Measurements from ENCODE around the gene WDR48.

WDR48 gene

DNA sequence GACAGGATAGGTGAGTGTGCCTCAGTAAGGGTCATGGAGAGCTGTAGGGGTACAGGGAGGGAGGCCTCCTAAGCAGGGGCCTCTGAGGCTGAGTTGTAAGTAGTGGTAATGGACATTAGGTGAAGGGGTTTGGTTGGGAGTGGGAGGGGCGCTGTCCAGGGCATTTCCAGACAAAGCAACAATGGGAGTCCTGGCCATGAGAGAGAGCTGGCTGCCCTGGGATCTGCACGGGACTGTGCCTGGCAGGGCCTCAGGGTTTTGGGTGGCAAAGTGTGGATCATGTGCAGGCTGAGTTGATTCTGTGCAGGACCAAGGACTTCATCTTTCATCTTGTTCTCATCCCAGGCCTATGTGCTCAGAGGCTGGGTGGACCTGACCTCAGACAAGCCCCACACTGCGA lies 60.3 kb downstream of the WDR48 start:
- H3K27me3 ChIP-seq (ENCODE audit: low read depth, low read length), result no peaks in the 10 kb centered on the region
- no peak overlapping the region for H3K27ac ChIP-seq (ENCODE audit: low read length)
- no peaks in the 10 kb centered on the region for H3K9me3 ChIP-seq (ENCODE audit: control insufficient read depth in 1 of 2, low read length in 2 of 2)
- H3K4me1 ChIP-seq (ENCODE audit: control insufficient read depth in 1 of 2, insufficient read depth in 2 of 2, low read length in 2 of 2), result peaks cover 5 to 12% of the 10 kb centered on the region in 2 donors
- H3K36me3 ChIP-seq (ENCODE audit: control insufficient read depth in 1 of 2, insufficient read depth in 2 of 2, low read length in 2 of 2), result peaks cover 0 to 8% of the 10 kb centered on the region in 2 donors
- no peak overlapping the region for H3K4me3 ChIP-seq (ENCODE audit: low read depth in 1 of 2, low read length in 2 of 2)

DNA sequence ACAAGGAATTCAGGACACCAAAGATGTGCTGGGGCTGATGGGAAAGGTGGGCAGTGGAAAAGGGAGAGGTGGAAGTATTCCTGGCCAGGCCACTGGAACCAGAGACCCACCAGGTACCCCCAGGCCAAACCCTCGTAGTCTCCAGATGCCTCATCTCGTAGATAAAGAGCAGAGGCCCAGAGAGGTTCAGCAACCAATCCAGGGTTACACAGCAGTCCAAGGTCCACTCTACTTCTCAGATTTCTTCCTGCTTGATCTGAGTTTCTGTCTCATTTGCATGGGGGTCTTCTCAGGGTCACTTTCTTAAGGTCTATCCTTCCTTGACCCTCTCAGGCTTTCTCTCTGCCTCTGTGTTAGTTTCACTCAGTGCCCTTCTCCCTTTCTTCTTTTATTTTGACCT lies 60.7 kb downstream of the WDR48 start:
- H3K4me1 ChIP-seq (ENCODE audit: control insufficient read depth in 1 of 2, insufficient read depth in 2 of 2, low read length in 2 of 2), result peaks cover 5 to 12% of the 10 kb centered on the region in 2 donors
- H3K9me3 ChIP-seq (ENCODE audit: control insufficient read depth in 1 of 2, low read length in 2 of 2), result no peaks in the 10 kb centered on the region
- H3K4me3 ChIP-seq (ENCODE audit: low read depth in 1 of 2, low read length in 2 of 2), result no peak overlapping the region
- no peaks in the 10 kb centered on the region for H3K27me3 ChIP-seq (ENCODE audit: low read depth, low read length)
- H3K27ac ChIP-seq (ENCODE audit: low read length), result no peak overlapping the region
- peaks cover 0 to 8% of the 10 kb centered on the region in 2 donors for H3K36me3 ChIP-seq (ENCODE audit: control insufficient read depth in 1 of 2, insufficient read depth in 2 of 2, low read length in 2 of 2)

DNA sequence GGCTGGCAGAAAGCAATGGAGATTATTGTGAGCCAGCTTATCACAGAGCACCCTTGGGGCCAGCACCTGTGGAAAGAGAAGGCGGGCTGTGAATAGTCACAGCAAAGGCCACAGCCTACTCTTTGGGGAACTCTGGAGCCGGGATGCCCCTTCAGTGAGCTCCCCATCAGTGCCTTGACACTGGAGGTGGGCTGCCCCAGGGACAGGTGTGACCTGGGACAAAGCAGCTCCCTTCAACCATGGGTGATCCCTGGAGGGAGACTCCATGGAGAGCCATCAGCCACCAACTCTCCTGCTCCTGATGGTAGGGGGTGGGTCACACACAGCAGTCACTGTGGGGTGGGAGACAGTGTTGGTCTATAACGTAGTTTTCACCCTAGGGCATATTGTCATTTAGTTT lies 61.5 kb downstream of the WDR48 start:
- Histone ChIP-seq H3K27ac (ENCODE audit: low read length) (no peak overlapping the region), H3K9me3 (ENCODE audit: control insufficient read depth in 1 of 2, low read length in 2 of 2) (no peaks in the 10 kb centered on the region), H3K4me1 (ENCODE audit: control insufficient read depth in 1 of 2, insufficient read depth in 2 of 2, low read length in 2 of 2) (peaks cover under 1 to 7% of the 10 kb centered on the region in 2 donors), H3K27me3 (ENCODE audit: low read depth, low read length) (no peaks in the 10 kb centered on the region), H3K4me3 (ENCODE audit: low read depth in 1 of 2, low read length in 2 of 2) (no peak overlapping the region), H3K36me3 (ENCODE audit: control insufficient read depth in 1 of 2, insufficient read depth in 2 of 2, low read length in 2 of 2) (peaks cover 5 to 11% of the 10 kb centered on the region in 2 donors)

DNA sequence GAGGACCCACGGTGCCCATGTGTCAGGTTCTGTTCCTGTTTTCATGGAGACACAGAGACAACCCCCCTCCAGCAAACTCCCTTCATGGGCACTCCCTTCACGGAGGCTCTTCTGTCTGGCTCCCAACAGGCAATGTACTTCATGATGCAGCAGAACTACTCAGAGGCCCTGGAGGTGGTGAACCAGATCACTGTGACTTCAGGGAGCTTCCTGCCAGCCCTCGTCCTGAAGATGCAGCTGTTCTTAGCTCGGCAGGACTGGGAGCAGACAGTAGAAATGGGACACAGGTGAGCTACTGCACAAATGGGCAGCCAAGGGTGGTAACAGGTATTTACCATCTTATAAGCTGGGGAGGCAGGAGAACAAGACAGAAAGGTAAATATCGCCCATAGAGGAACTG lies 62.6 kb downstream of the WDR48 start:
- H3K4me3 ChIP-seq (ENCODE audit: low read depth in 1 of 2, low read length in 2 of 2), result no peak overlapping the region
- no peak overlapping the region for H3K27ac ChIP-seq (ENCODE audit: low read length)
- H3K4me1 ChIP-seq (ENCODE audit: control insufficient read depth in 1 of 2, insufficient read depth in 2 of 2, low read length in 2 of 2), result no peaks in the 10 kb centered on the region
- H3K27me3 ChIP-seq (ENCODE audit: low read depth, low read length), result no peaks in the 10 kb centered on the region
- peaks cover 5 to 11% of the 10 kb centered on the region in 2 donors for H3K36me3 ChIP-seq (ENCODE audit: control insufficient read depth in 1 of 2, insufficient read depth in 2 of 2, low read length in 2 of 2)
- no peaks in the 10 kb centered on the region for H3K9me3 ChIP-seq (ENCODE audit: control insufficient read depth in 1 of 2, low read length in 2 of 2)

DNA sequence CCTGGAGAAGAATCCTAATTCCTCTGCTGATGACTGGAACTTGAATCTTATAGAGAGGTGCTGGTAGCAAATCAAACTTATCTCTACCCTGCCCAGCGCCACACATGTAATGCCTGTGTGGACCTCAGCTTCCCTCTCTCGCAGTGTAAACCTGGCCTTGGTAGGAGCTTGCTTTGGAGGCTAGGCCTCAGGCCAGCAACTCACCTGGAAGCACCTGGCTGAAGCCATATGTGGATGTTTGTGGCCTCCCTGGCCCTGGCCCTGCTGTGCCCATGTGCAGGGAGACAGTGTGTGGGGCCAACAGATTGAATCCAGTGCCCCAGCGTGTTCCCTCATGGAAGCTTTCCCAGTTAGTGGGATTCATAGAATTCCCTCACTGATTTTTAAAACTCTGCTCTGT lies 64.1 kb downstream of the WDR48 start:
- Histone ChIP-seq H3K4me1 (ENCODE audit: control insufficient read depth in 1 of 2, insufficient read depth in 2 of 2, low read length in 2 of 2) (no peaks in the 10 kb centered on the region), H3K36me3 (ENCODE audit: control insufficient read depth in 1 of 2, insufficient read depth in 2 of 2, low read length in 2 of 2) (peaks cover 5 to 17% of the 10 kb centered on the region in 2 donors), H3K4me3 (ENCODE audit: low read depth in 1 of 2, low read length in 2 of 2) (no peak overlapping the region), H3K27me3 (ENCODE audit: low read depth, low read length) (no peaks in the 10 kb centered on the region), H3K9me3 (ENCODE audit: control insufficient read depth in 1 of 2, low read length in 2 of 2) (no peaks in the 10 kb centered on the region), H3K27ac (ENCODE audit: low read length) (no peak overlapping the region)

DNA sequence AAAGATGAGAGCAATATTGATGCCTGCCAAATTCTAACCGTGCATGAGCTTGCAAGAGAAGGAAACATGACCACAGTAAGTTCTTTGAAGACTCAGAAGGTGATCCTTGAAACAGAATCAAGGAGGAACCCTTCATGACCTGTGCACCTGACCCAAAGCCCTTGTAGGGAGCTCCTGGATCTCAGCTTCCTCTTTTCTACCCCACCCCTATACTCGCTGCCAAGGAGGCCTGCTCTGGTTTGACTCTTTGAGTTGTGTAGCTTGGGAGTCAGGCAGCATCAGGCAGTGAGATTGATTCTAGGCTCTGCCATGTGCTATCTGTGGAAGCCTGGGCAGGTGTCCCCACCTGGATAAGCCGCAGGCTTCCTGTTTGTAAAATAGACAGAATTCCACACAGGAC lies 66.3 kb downstream of the WDR48 start:
- Histone ChIP-seq H3K4me1 (ENCODE audit: control insufficient read depth in 1 of 2, insufficient read depth in 2 of 2, low read length in 2 of 2) (no peaks in the 10 kb centered on the region), H3K36me3 (ENCODE audit: control insufficient read depth in 1 of 2, insufficient read depth in 2 of 2, low read length in 2 of 2) (peaks cover 5 to 8% of the 10 kb centered on the region in 2 donors)

DNA sequence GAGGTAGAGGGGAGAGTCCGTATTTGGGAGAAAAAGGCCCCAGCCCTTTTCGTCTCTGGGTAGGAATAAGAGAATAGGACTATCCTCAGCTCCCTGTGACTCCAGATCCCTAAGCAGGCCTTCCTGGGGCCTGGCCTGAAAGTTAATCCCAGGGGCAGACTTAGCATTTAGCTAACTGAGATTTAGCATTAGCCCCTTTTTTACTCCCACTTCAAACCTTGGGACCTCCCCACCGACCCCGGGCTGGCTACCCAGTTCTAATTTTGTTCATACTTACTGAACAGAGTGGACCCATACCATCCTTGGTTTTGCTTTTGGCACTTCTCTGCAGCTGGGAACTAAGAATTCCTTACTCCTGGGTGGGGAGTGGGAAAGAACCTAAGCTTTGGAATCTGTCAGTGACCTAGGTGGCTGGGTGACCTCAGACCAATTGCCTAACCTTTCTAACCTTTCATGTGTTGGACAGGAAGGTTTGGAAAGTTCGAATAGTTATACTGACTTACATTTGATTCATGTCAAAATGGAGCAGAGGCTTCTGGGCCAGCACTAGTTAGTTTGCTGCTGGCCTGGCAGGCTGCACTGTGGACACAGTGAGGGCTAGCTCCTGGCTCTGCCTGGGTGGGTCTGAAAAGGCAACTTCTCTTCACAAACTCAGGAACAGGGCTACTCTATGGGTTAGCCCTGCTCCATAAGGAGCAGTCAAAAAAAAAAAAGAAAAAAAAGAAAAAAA lies 67.3 kb downstream of the WDR48 start:
- Histone ChIP-seq H3K27me3 (ENCODE audit: low read depth, low read length) (no peaks in the 10 kb centered on the region), H3K4me1 (ENCODE audit: control insufficient read depth in 1 of 2, insufficient read depth in 2 of 2, low read length in 2 of 2) (no peaks in the 10 kb centered on the region), H3K36me3 (ENCODE audit: control insufficient read depth in 1 of 2, insufficient read depth in 2 of 2, low read length in 2 of 2) (peaks cover 5 to 8% of the 10 kb centered on the region in 2 donors), H3K4me3 (ENCODE audit: low read depth in 1 of 2, low read length in 2 of 2) (no peak overlapping the region), H3K27ac (ENCODE audit: low read length) (no peak overlapping the region), H3K9me3 (ENCODE audit: control insufficient read depth in 1 of 2, low read length in 2 of 2) (no peaks in the 10 kb centered on the region)

More for the DNA sequence above, 66.3 kb downstream of the WDR48 start:
- Histone ChIP-seq H3K27ac (ENCODE audit: low read length) (no peak overlapping the region), H3K27me3 (ENCODE audit: low read depth, low read length) (no peaks in the 10 kb centered on the region), H3K4me3 (ENCODE audit: low read depth in 1 of 2, low read length in 2 of 2) (no peak overlapping the region), H3K9me3 (ENCODE audit: control insufficient read depth in 1 of 2, low read length in 2 of 2) (no peaks in the 10 kb centered on the region)

DNA sequence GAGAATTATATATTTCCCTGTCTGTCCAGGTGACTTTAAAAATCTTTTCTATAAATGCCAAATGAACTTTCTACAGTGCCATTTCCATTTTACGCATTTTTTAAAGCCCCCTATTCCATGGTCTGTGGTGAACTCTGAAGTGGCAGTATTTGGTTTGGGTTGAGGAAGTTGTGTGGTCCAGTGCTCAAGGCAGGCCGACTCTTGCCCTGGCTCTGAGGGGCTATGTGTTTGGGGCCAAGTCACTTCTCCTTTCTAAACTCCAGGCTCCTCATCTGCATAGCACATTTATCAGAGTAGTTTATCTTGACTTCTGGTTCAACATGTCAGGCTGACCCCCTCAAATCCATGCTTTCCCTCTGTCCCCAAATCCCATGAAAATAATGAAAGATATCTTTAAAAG lies 69.8 kb downstream of the WDR48 start:
- no peak overlapping the region for H3K4me3 ChIP-seq (ENCODE audit: low read depth in 1 of 2, low read length in 2 of 2)
- peaks cover 0 to 4% of the 10 kb centered on the region in 2 donors for H3K4me1 ChIP-seq (ENCODE audit: control insufficient read depth in 1 of 2, insufficient read depth in 2 of 2, low read length in 2 of 2)
- H3K36me3 ChIP-seq (ENCODE audit: control insufficient read depth in 1 of 2, insufficient read depth in 2 of 2, low read length in 2 of 2), result peaks cover 5 to 8% of the 10 kb centered on the region in 2 donors
- H3K9me3 ChIP-seq (ENCODE audit: control insufficient read depth in 1 of 2, low read length in 2 of 2), result no peaks in the 10 kb centered on the region
- H3K27ac ChIP-seq (ENCODE audit: low read length), result no peak overlapping the region
- H3K27me3 ChIP-seq (ENCODE audit: low read depth, low read length), result no peaks in the 10 kb centered on the region

DNA sequence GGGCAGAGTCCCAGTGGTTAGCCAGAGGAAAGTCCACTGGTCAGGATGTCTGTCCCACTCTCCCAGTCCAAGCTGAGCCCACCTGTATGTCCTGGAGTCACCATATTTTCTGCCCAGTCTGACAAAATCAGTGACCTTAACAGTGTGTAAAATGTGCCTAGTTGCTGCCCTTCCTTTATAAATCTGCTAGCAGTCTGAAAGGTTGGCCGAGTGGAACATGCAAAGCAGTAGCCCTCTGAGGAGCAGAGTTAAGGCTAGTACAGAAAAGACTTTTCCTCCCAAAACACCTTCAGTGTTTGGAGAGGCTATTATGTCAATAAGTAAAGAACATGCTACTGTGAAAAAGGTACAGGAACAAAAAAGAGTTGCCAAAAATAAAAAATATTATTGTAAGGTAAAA lies 71.0 kb downstream of the WDR48 start:
- peaks cover 0 to 4% of the 10 kb centered on the region in 2 donors for H3K4me1 ChIP-seq (ENCODE audit: control insufficient read depth in 1 of 2, insufficient read depth in 2 of 2, low read length in 2 of 2)
- H3K36me3 ChIP-seq (ENCODE audit: control insufficient read depth in 1 of 2, insufficient read depth in 2 of 2, low read length in 2 of 2), result peaks cover 5 to 8% of the 10 kb centered on the region in 2 donors
- no peaks in the 10 kb centered on the region for H3K9me3 ChIP-seq (ENCODE audit: control insufficient read depth in 1 of 2, low read length in 2 of 2)
- no peak overlapping the region for H3K27ac ChIP-seq (ENCODE audit: low read length)
- H3K4me3 ChIP-seq (ENCODE audit: low read depth in 1 of 2, low read length in 2 of 2), result no peak overlapping the region
- H3K27me3 ChIP-seq (ENCODE audit: low read depth, low read length), result no peaks in the 10 kb centered on the region

DNA sequence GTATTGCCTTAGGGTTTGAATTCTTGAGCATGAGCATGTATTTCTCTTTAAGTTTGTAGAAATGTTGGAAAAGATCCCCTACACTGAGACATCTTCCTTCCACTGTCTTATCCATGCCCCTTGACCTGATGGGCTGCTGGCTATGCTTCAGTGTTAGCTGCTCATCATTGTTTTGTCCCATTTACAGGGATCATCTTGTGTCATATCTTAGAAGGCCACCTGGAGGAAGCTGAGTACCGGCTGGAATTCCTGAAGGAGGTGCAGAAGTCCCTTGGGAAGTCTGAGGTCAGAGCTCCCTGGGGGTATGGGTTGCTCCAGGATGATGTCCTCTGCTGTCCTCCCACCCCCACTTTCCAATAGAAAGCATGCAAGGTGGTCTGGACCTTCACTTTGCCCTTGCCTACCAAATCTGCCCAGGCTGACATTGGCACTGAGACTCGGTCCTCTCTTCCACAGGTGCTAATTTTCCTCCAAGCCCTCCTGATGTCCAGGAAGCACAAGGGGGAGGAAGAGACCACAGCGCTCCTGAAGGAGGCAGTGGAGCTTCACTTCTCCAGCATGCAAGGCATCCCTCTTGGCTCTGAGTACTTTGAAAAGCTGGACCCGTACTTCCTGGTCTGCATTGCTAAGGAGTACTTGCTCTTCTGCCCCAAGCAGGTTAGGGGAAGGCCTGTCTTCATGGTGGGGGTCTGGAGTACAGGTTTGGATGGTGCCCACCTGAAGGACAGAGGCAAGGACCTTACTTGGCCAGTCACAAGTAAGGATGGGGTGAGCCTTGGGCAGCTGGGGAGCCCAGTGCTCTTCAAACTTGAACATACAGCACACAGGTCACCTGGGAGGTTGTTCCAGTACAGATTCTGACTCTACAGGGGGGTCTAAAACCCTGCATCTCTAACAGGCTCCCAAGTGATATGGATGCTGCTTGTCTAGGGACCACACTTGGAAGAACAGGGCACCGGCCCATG lies 73.3 kb downstream of the WDR48 start:
- H3K9me3 ChIP-seq (ENCODE audit: control insufficient read depth in 1 of 2, low read length in 2 of 2), result no peaks in the 10 kb centered on the region
- H3K27ac ChIP-seq (ENCODE audit: low read length), result no peak overlapping the region
- no peaks in the 10 kb centered on the region for H3K27me3 ChIP-seq (ENCODE audit: low read depth, low read length)
- no peak overlapping the region for H3K4me3 ChIP-seq (ENCODE audit: low read depth in 1 of 2, low read length in 2 of 2)
- H3K4me1 ChIP-seq (ENCODE audit: control insufficient read depth in 1 of 2, insufficient read depth in 2 of 2, low read length in 2 of 2), result peaks cover 0 to 4% of the 10 kb centered on the region in 2 donors
- peaks cover 0 to 10% of the 10 kb centered on the region in 2 donors for H3K36me3 ChIP-seq (ENCODE audit: control insufficient read depth in 1 of 2, insufficient read depth in 2 of 2, low read length in 2 of 2)

DNA sequence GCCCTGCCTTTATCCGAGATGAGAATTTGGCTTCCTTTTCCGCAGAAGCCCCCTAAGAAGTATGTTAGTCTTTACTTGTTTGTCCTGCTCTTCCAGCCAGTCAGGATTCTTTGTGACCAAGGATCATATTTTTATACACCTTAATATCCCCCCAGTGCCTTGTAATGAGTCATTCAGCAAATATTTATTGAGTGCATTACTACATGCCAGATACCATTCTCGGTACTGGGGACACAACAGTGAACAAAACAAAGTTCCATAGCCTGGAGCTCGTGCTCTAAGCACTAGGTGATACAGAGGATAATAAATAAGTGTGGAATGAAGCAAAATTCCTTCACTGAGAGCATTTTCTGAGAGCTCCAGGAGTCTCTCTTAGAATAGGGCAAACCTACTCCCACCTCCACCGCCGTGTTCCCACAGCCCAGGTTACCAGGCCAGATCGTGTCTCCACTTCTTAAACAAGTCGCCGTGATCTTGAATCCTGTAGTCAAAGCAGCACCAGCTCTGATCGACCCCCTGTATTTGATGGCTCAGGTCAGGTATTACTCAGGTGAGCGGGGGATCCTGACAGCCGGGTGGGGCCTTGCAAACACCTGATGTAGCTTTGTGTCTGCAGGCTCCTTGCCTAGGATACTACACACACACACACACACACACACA lies 74.2 kb downstream of the WDR48 start:
- Histone ChIP-seq H3K36me3 (ENCODE audit: control insufficient read depth in 1 of 2, insufficient read depth in 2 of 2, low read length in 2 of 2) (peaks cover 0 to 4% of the 10 kb centered on the region in 2 donors), H3K4me3 (ENCODE audit: low read depth in 1 of 2, low read length in 2 of 2) (no peak overlapping the region), H3K27ac (ENCODE audit: low read length) (no peak overlapping the region), H3K9me3 (ENCODE audit: control insufficient read depth in 1 of 2, low read length in 2 of 2) (no peaks in the 10 kb centered on the region), H3K4me1 (ENCODE audit: control insufficient read depth in 1 of 2, insufficient read depth in 2 of 2, low read length in 2 of 2) (peaks cover 0 to 4% of the 10 kb centered on the region in 2 donors), H3K27me3 (ENCODE audit: low read depth, low read length) (no peaks in the 10 kb centered on the region)
